SH-SY5Y (cell line): Measurements from ENCODE around the gene PTPRK.

Experiments used
- GATA2 ChIP-seq: IDR thresholded peaks from 2 replicates; pipeline ENCODE4 v1.6.1; 2011; ENCODE audit warnings: mild to moderate bottlenecking, low read depth, low read length
- GATA3 ChIP-seq: IDR thresholded peaks from 2 replicates; pipeline ENCODE4 v1.6.1; 2011; ENCODE audit warnings: low read depth, mild to moderate bottlenecking, low read length, moderate library complexity

GRCh38 chr6:128144320-128144719 is 376.1 kb downstream of the PTPRK start:
- TF ChIP-seq GATA3 (no peak), GATA2 (no peak)
